KOPT-K1 (cell line): ENCODE measurements around the gene RAB33B.
"Not testable (repeated sequence)": the region's sequence is repeated elsewhere in the genome, so short reads cannot be mapped to it uniquely, and the experiment has no call there.

Experiments
- H3K27ac ChIP-seq: fragments of 200-600 bp; sonication (generic); 2 replicates; pipeline ENCODE4 v1.5.1; 2016; ENCODE audit warnings: antibody characterized with exemption, mild to moderate bottlenecking, low read depth, low read length; ENCODE audit not compliant: poor library complexity, severe bottlenecking
- H3K36me3 ChIP-seq: fragments of 200-600 bp; sonication (generic); 2 replicates; pipeline ENCODE4 v1.5.1; 2017; ENCODE audit warnings: antibody characterized with exemption, mild to moderate bottlenecking, low read length, moderate library complexity; ENCODE audit not compliant: insufficient read depth
- H3K9me3 ChIP-seq: fragments of 200-600 bp; sonication (generic); 2 replicates; pipeline ENCODE4 v1.5.1; 2017; ENCODE audit warnings: antibody characterized with exemption, low read length, mild to moderate bottlenecking; ENCODE audit not compliant: insufficient read depth, poor library complexity, severe bottlenecking

RAB33B gene

DNA sequence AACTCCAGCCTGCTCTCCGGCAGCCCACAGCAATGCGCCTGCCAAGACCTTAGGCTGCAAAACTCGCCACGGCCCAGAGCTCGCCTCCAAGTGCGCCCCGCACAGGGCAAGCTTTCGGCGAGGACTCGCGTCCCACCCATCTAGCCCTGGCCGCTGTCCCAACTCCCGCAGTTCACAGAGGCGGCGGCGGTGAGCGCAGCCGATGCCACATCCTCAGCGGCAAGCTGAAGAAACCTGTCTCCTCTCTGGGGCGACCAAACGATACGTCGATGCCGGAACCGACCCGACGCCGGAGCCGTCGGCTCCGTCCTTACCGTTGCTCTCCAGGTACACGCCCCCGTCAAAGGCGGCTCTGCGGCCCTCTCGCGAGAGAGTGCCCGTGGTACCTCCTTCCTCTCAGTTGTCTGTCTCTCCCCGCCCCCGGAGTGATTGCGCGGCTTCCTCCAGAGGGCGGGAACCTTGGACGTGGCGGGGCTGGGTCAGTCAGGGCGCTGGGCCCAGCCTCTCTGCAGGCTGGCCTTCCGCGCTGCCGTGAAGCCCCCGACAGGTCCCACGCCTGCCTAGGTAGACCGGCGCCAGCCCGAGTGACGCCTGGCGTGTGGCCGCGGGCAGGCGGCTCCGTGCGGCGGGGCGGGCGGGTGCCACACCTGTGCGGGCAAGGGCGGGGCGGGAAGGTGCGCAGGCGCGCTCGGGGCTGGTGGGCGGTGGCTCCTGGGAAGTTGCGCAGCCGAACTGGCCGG lies 380 bp upstream of the RAB33B start:
- Histone ChIP-seq H3K9me3 (no peaks in the 10 kb centered on the region), H3K27ac (peak overlapping the region; percentile 74), H3K36me3 (no peaks in the 10 kb centered on the region)

DNA sequence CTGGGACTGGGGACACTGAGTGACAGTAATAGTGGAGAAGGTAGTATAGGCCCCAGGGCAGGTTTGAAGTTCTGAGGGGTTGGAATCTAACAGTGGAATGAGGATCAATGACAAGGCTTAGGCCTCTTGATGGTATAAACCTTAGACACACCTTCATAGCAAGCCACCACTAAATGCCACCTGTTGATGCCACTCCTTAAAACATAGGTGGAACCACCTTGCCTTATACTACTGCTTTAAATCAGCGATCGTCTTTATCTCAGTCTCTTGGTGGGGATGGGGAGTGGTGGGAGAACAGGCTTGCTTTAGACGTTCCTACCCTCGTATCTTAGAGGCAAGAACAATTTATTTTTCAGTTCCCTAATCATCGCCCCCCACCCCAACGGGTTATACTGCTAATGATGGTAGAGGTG lies 1.2 kb downstream of the RAB33B start:
- no peaks in the 10 kb centered on the region for H3K9me3 ChIP-seq
- H3K36me3 ChIP-seq: no peaks in the 10 kb centered on the region; the same call in 1 of the 2 replicates
- no peak overlapping the region for H3K27ac ChIP-seq

DNA sequence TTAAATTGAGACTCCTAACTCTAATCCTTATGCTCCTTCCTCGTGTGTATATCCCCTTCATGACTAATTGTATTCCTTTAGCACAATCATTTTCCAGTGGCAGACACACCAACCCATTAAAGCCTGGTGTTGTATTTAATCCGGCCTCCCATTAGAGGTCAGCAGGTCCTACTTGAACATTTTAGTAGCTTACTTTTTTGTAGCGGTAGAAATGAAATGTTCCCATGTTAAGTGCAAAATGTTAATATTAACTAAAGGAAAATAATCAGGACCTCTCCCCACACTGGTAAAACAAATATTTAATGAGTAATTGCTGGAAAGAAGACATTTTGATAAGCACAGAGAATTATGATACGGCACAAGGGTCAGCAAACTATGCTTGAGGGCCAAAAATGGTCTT lies 3.4 kb downstream of the RAB33B start:
- no peaks in the 10 kb centered on the region; the same call in 1 of the 2 replicates for H3K36me3 ChIP-seq
- no peaks in the 10 kb centered on the region for H3K9me3 ChIP-seq
- no peak overlapping the region for H3K27ac ChIP-seq

DNA sequence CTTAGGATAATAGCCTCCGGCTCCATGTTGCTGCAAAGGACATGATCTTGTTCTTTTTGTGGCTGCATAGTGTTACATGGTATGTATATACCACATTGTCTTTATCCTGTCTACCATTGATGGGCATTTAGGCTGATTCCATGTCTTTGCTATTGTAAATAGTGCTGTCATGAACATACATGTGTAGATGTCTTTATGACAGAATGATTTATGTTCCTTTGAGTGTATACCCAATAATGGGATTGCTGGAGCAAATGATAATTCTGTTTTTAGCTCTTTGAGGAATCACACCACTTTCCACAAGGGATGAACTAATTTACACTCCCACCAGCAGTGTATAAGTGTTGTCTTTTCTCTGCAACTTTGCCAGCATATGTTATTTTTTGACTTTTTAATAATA lies 4.6 kb downstream of the RAB33B start:
- Histone ChIP-seq H3K36me3 (no peaks in the 10 kb centered on the region; the same call in 1 of the 2 replicates), H3K27ac (no peak overlapping the region), H3K9me3 (no peaks in the 10 kb centered on the region)

DNA sequence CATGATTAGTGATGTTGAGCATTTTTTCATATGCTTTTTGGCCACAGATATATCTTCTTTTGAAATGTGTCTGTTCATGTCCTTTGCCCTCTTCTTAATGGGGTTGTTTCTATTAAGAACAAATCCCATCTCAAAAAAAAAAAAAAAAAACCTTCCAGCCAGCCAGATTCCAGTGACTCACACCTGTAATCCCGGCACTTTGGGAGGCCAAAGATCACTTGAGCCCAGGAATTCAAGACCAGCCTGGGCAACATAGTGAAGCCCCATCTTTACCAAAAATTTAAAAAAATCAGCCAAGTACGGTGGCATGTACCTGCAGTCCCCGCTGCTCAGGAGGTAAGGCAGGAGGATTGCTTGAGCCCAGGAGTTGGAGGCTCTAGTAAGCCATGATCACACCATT lies 5.1 kb downstream of the RAB33B start:
- Histone ChIP-seq H3K27ac (no peak overlapping the region), H3K36me3 (no peaks in the 10 kb centered on the region; the same call in 1 of the 2 replicates), H3K9me3 (no peaks in the 10 kb centered on the region)

DNA sequence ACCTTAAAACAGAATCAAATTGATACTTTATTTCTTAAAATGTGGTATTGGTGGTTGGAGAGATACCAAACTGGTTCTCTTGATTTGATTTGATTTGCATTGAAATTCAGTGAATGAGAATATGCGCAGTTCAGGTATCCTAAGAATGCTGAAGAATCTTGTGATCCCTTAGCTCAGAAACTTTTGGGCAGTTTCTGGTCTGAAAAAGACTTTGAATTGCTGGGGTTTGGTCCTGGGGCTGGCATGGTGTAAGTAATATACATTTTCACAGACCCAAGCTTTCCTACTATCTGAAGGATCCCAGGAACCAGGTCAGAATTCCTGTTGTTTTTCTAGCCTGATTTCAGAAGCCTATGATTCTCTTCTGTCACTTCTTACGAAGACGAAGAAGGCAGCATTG lies 6.6 kb downstream of the RAB33B start:
- Histone ChIP-seq H3K36me3 (no peaks in the 10 kb centered on the region; the same call in 1 of the 2 replicates), H3K27ac (no peak overlapping the region), H3K9me3 (peaks cover under 1% of the 10 kb centered on the region)

DNA sequence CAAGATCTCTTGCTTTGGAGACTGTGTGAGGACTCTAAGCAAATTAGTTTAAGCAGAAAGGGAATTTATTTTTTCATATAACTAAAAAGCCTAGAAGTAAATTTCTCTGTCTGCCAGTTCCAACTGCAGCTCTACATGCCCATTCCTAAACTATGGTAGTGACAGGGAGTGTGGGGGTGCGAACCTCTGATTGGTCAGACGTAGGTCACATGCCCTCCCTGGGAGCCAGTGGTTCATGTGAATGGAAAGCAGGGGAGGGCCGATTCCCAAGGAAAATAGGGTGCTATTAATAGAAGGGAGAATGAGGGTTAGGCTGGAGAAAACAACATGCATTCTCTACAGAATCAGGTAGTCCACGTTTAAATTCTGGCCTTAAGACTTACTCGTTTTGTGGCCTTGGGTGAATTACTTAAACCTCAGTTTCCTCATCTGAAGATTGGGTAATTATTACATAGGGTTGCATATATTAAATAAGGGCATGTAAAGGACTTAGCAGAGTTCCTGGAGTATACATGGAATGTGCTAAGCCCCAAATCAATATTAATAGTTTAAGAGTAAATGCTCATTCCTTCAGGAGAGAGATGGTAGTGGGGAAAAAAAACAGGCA lies 7.2 kb downstream of the RAB33B start:
- Histone ChIP-seq H3K9me3 (peaks cover 4% of the 10 kb centered on the region), H3K36me3 (no peaks in the 10 kb centered on the region; the same call in 1 of the 2 replicates), H3K27ac (no peak overlapping the region)

DNA sequence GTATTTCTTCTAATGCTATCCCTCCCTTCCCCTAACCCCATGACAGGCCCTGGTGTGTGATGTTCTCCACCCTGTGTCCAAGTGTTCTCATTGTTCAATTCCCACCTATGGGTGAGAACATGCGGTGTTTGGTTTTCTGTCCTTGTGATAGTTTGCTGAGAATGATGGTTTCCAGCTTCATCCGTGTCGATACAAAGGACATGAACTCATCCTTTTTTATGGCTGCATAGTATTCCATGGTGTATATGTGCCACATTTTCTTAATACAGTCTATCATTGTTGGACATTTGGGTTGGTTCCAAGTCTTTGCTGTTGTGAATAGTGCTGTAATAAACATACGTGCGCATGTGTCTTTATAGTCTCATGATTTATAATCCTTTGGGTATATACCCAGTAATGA lies 10.6 kb downstream of the RAB33B start:
- not testable (repeated sequence) for H3K36me3 ChIP-seq, H3K27ac ChIP-seq
- H3K9me3 ChIP-seq: peaks cover 21% of the 10 kb centered on the region

DNA sequence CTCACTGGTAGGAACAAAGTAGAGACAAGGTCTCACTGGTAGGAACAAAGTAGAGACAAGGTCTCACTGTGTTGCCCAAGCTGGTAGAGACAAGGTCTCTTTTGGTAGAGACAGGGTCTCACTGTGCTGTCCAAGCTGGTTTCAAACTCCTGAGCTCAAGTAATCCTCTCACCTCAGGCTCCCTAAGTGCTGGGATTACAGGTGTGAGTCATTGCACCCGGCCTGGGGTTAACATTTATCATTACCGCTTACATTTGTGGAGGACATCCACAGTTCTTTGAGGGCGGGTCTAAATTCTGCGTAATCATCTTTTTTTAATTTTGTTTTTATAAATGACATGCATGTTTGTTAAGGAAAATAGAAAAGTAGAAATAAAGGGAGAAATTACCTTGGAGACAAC lies 12.0 kb downstream of the RAB33B start:
- peaks cover 30% of the 10 kb centered on the region for H3K9me3 ChIP-seq
- no peaks in the 10 kb centered on the region for H3K36me3 ChIP-seq
- H3K27ac ChIP-seq: no peak overlapping the region

DNA sequence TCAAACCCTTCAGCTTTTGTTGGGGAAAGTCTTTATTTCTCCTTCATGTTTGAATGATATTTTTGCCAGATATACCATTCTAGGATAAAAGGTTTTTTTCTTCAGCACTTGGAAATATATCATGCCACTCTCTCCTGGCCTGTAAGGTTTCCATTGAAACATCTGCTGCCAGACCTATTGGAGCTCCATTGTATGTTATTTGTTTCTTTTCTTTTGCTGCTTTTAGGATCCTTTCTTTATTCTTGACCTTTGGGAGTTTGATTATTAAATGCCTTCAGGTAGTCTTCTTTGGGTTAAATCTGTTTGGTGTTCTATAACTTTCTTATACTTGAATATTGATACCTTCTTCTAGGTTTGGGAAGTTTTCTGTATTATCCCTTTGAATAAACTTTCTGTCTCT lies 14.8 kb downstream of the RAB33B start:
- Histone ChIP-seq H3K9me3 (peaks cover 43% of the 10 kb centered on the region), H3K36me3 (peaks cover 11% of the 10 kb centered on the region)
- H3K27ac ChIP-seq: not testable (repeated sequence)

DNA sequence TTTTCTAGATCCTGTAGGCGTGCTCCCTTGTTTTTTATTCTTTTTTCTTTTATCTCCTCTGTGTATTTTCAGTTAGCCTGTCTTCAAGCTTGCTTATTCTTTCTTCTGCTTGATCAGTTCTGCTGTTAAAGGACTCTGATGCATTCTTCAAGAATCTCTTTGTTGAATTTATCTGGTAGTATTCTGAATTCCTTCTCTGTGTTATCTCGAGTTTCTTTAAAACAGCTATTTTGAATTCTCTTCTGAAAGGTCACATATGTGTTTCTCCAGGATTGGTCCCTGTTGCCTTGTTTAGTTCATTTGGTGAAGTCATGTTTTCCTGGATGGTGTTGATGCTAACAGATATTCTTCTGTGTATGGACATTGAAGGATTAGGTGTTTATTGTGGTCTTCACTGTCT lies 15.3 kb downstream of the RAB33B start:
- peaks cover 11% of the 10 kb centered on the region for H3K36me3 ChIP-seq
- no peak overlapping the region for H3K27ac ChIP-seq
- peaks cover 43% of the 10 kb centered on the region for H3K9me3 ChIP-seq

DNA sequence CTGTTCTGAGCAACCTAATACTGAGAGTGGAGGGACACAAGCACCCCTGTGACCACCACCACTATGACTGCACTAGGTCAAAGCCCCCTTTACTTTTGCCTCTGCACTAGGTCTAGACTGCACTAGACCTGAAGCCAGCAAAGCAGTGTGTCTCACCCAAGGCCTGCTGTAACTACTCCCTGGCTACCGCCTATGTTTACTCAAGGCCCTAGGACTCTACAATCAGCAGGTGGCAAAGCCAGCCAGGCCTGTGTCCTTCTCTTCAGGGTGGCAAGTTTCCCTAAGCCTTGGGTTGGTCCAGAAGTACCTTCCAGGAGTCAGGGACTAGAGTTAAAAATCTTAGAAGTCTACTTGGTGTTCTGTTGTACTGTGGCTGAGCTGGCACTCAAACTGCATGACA lies 15.9 kb downstream of the RAB33B start:
- Histone ChIP-seq H3K36me3 (peaks cover 11% of the 10 kb centered on the region), H3K9me3 (peaks cover 43% of the 10 kb centered on the region), H3K27ac (no peak overlapping the region)

DNA sequence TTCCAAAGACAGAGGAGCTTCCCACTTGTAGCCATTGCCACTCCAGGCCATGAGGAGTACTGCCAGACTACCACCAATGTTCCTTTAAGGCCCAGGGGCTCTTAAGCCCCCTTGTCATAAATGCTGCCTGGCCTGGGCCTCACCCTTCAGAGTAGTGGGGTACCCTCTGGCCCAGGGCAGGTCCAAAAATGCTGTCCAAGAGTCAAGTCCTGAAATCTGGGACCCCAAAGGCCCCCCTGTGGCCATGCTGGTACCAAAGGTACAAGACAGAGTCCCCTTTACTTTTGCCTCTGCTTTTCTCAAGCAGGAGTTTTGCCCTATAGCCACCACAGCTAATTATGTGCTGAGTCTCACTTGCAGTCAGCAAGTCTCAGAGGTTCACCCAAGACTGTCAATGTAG lies 16.4 kb downstream of the RAB33B start:
- Histone ChIP-seq H3K9me3 (peaks cover 43% of the 10 kb centered on the region), H3K36me3 (peaks cover 11% of the 10 kb centered on the region), H3K27ac (no peak overlapping the region)

DNA sequence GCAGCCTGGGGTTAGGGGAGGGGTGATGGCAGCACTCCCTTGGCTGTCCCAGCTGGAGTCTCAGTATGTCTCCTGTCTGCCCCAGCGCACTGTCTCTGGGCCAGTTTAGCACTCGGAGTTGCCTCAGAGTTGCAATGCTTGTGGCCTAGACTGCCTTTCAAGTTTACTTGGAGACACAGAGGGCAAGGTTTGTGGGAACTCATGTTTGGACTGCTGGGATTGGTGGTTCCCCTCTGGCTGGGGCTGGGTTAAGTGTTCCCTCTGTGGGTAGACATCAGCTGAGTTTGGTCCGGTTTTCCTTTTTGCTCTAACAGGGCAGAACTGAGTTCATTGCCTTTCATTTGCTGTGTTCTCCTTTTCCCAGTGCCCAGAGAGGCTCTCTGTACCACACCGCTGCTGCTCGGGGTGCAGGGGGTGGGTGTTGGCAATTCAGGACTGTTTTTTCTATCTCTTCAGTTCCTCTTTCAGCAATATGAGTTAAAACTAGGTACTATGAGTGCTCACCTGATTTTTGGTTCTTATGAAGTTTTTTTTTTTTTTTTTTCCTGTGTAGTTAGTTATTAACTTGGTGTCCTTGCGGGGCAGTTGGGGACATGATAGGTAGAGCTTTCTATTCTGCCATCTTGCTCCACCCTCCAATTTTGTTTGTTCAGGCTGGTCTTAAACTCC lies 17.2 kb downstream of the RAB33B start:
- Histone ChIP-seq H3K36me3 (peaks cover 11% of the 10 kb centered on the region), H3K27ac (no peak overlapping the region), H3K9me3 (peaks cover 38% of the 10 kb centered on the region)

DNA sequence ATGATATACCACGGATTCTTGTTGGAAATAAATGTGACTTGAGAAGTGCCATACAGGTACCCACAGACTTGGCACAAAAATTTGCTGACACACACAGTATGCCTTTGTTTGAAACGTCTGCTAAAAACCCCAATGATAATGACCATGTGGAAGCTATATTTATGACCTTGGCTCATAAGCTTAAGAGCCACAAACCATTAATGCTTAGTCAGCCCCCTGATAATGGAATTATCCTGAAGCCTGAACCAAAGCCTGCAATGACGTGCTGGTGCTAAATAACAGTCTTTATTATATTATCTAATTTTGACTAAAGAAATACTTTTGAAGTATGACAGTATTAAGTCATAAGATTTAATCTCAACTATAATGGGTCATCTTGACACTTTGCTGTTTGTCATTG lies 18.9 kb downstream of the RAB33B start:
- H3K27ac ChIP-seq: no peak overlapping the region
- H3K36me3 ChIP-seq: peaks cover 11% of the 10 kb centered on the region
- peaks cover 37% of the 10 kb centered on the region for H3K9me3 ChIP-seq
